Loucy (cell line): ENCODE results near the gene CEP170.
"Not testable (repeated sequence)": the region's sequence is repeated elsewhere in the genome, so short reads cannot be mapped to it uniquely, and the experiment has no call there.

Experiments used
- H2AFZ ChIP-seq: fragments of 200-600 bp; sonication (generic); 2 replicates; pipeline ENCODE4 v1.6.0; 2016; ENCODE audit warnings: antibody characterized with exemption, mild to moderate bottlenecking, low read length, moderate library complexity
- H3F3A ChIP-seq: fragments of 200-600 bp; 2 replicates; pipeline ENCODE4 v1.6.0; 2016; ENCODE audit warnings: antibody characterized with exemption, low read depth, mild to moderate bottlenecking
- H3K27me3 ChIP-seq: fragments of 200-600 bp; sonication (generic); 2 replicates; pipeline ENCODE4 v1.6.1; 2014; ENCODE audit warnings: low read length, mild to moderate bottlenecking; ENCODE audit not compliant: insufficient read depth, poor library complexity, severe bottlenecking
- H3K36me3 ChIP-seq: fragments of 200-600 bp; sonication (generic); 2 replicates; pipeline ENCODE4 v1.6.1; 2016; ENCODE audit warnings: low read length; ENCODE audit not compliant: insufficient read depth
- H3K4me1 ChIP-seq: fragments of 200-600 bp; sonication (generic); 2 replicates; pipeline ENCODE4 v1.5.1; 2014; ENCODE audit warnings: low read length, mild to moderate bottlenecking; ENCODE audit not compliant: insufficient read depth, poor library complexity, severe bottlenecking
- H3K4me2 ChIP-seq: fragments of 200-600 bp; sonication (generic); 2 replicates; pipeline ENCODE4 v1.6.0; 2014; ENCODE audit warnings: antibody characterized with exemption, low read length, low read depth, mild to moderate bottlenecking; ENCODE audit not compliant: poor library complexity, severe bottlenecking
- H3K4me3 ChIP-seq: fragments of 200-600 bp; sonication (generic); 2 replicates; pipeline ENCODE4 v1.5.1; 2014; ENCODE audit warnings: low read length, mild to moderate bottlenecking, mixed read lengths; ENCODE audit not compliant: poor library complexity, severe bottlenecking
- H3K79me2 ChIP-seq: fragments of 200-600 bp; sonication (generic); 2 replicates; pipeline ENCODE4 v1.6.1; 2014; ENCODE audit warnings: low read length; ENCODE audit not compliant: insufficient read depth
- H3K9ac ChIP-seq: fragments of 200-600 bp; sonication (generic); 2 replicates; pipeline ENCODE4 v1.6.0; 2014; ENCODE audit warnings: mild to moderate bottlenecking, low read depth, low read length, moderate library complexity; ENCODE audit not compliant: poor library complexity, severe bottlenecking
- H3K9me2 ChIP-seq: fragments of 200-600 bp; sonication (generic); replicated peaks from 2 replicates; pipeline ENCODE4 v1.6.1; 2016; ENCODE audit warnings: low read depth, low read length, mixed read lengths
- H3K9me3 ChIP-seq: fragments of 200-600 bp; sonication (generic); 2 replicates; pipeline ENCODE4 v1.6.1; 2014; ENCODE audit warnings: mild to moderate bottlenecking, antibody characterized with exemption, low read length, low read depth; ENCODE audit not compliant: insufficient read depth
- H4K20me1 ChIP-seq: fragments of 200-600 bp; sonication (generic); 2 replicates; pipeline ENCODE4 v1.6.0; 2014; ENCODE audit warnings: antibody characterized with exemption, low read length, mild to moderate bottlenecking; ENCODE audit not compliant: insufficient read depth, poor library complexity, severe bottlenecking
- EZH2phosphoT487 ChIP-seq: fragments of 200-600 bp; IDR thresholded peaks from 2 replicates; pipeline ENCODE4 v1.6.1; 2018; ENCODE audit warnings: antibody characterized with exemption, mild to moderate bottlenecking, moderate library complexity, borderline replicate concordance
- TF ChIP-seq, protein P1 (sequence below): fragments of 200-600 bp; sonication (generic); conservative IDR thresholded peaks from 2 replicates; pipeline ENCODE4 v1.5.1; 2014; ENCODE audit warnings: mild to moderate bottlenecking, antibody characterized with exemption, low read length

CEP170 gene

DNA sequence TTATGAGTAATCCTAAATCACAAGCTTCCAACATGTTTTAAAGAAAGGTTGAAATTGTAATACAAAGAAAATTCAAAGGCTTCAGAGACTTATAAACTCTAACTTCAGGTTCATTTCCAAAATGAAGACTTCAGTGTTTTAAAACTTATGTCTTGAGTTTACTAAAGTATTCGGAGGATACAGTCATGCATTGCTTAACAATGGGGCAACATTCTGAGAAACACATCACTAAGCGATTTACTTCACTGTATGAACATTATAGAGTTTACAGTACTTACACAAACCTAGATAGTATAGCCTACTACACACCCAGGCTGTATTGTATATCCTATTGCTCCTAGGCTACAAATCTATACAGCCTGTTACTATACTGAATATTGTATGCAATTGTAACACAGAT lies 38.3 kb downstream of the CEP170 start:
- Histone ChIP-seq H3K9me3 (no peaks in the 10 kb centered on the region), H3K27me3 (no peaks in the 10 kb centered on the region), H3K4me2 (no peak overlapping the region), H2AFZ (no peak overlapping the region), H3K9ac (no peak overlapping the region), H3K79me2 (peaks cover 28% of the 10 kb centered on the region; the same call in 1 of the 2 replicates), H3K36me3 (peaks cover 66% of the 10 kb centered on the region), H3K4me3 (no peak overlapping the region), H3K4me1 (no peaks in the 10 kb centered on the region), H4K20me1 (peaks cover 10% of the 10 kb centered on the region), H3K9me2 (no peaks in the 10 kb centered on the region), H3F3A (no peaks in the 10 kb centered on the region)
- TF ChIP-seq, protein P1, sequence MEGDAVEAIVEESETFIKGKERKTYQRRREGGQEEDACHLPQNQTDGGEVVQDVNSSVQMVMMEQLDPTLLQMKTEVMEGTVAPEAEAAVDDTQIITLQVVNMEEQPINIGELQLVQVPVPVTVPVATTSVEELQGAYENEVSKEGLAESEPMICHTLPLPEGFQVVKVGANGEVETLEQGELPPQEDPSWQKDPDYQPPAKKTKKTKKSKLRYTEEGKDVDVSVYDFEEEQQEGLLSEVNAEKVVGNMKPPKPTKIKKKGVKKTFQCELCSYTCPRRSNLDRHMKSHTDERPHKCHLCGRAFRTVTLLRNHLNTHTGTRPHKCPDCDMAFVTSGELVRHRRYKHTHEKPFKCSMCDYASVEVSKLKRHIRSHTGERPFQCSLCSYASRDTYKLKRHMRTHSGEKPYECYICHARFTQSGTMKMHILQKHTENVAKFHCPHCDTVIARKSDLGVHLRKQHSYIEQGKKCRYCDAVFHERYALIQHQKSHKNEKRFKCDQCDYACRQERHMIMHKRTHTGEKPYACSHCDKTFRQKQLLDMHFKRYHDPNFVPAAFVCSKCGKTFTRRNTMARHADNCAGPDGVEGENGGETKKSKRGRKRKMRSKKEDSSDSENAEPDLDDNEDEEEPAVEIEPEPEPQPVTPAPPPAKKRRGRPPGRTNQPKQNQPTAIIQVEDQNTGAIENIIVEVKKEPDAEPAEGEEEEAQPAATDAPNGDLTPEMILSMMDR, result no peak
- no peak for TF ChIP-seq EZH2phosphoT487

DNA sequence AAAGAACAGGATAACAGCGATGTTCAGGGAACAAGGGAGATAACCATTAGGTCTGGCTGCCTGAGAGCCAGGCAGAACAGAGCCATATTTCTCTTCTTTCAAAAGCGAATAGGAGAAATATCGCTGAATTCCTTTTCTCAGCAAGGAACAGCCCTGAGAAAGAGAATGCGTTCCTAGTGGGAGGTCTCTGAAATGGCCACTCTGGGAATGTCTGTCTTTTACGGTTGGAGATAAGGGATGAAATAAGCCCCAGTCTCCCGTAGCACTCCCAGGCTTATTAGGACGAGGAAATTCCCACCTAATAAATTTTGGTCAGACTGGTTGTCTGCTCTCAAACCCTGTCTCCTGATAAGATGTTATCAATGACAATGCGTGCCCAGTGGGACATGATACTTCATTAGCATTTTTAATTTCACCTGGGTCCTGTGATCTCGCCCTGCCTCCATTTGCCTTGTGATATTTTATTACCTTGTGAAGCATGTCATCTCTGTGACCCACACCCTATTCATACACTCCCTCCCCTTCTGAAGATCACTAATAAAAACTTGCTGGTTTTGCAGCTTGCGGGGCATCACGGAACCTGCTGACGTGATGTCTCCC lies 39.7 kb downstream of the CEP170 start:
- not testable (repeated sequence) for H3K9ac ChIP-seq, H2AFZ ChIP-seq, H3K27me3 ChIP-seq, H3K4me1 ChIP-seq, H3K4me3 ChIP-seq, H3F3A ChIP-seq, H3K9me3 ChIP-seq, H3K4me2 ChIP-seq, H4K20me1 ChIP-seq, H3K9me2 ChIP-seq
- peaks cover 52% of the 10 kb centered on the region for H3K36me3 ChIP-seq
- peaks cover 23% of the 10 kb centered on the region; the same call in 1 of the 2 replicates for H3K79me2 ChIP-seq

DNA sequence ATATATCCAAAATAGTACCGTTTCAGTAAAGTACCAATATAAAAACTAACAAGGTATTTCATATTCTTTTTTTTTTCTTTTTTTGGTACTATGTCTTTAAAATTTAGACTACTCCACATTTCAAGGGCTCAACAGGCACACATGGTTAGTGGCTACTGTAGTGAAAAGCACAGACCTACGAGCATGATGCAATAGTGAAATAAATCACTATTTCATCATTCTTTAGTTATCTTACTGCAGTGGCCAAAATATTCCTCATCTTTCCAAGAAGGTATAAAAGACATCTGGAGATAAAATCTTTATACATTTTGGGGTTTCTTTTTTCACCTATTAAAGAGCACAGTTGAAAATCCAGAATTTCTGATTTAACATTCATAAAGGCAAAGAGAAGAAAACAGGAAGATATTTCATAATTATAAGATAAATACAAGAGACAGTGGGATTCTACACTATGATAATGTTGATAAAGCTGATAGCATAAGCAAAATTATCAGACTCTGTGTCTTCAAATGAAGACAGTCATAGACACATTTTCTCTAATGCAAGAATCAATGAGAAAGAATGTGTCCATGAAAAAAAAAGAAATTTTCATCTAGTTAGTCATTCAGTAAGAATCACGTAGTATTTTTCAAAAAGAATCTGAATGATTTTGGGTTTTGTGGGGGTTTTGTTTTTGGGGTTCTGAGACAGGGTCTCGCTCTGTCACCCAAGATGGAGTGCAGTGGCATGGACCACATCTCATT lies 41.9 kb downstream of the CEP170 start:
- no peaks in the 10 kb centered on the region for H3K9me2 ChIP-seq
- no peaks in the 10 kb centered on the region for H3F3A ChIP-seq
- H3K9me3 ChIP-seq, result no peaks in the 10 kb centered on the region
- no peak overlapping the region for H2AFZ ChIP-seq
- H3K9ac ChIP-seq, result no peak overlapping the region
- H4K20me1 ChIP-seq, result peaks cover 2% of the 10 kb centered on the region
- H3K79me2 ChIP-seq, result peaks cover 19% of the 10 kb centered on the region; the same call in 1 of the 2 replicates
- H3K36me3 ChIP-seq, result peaks cover 31% of the 10 kb centered on the region; the same call in 1 of the 2 replicates
- no peak overlapping the region for H3K4me2 ChIP-seq
- H3K4me1 ChIP-seq, result no peaks in the 10 kb centered on the region
- no peak overlapping the region for H3K4me3 ChIP-seq
- H3K27me3 ChIP-seq, result no peaks in the 10 kb centered on the region
- TF ChIP-seq, protein P1, result no peak
- no peak for TF ChIP-seq EZH2phosphoT487

DNA sequence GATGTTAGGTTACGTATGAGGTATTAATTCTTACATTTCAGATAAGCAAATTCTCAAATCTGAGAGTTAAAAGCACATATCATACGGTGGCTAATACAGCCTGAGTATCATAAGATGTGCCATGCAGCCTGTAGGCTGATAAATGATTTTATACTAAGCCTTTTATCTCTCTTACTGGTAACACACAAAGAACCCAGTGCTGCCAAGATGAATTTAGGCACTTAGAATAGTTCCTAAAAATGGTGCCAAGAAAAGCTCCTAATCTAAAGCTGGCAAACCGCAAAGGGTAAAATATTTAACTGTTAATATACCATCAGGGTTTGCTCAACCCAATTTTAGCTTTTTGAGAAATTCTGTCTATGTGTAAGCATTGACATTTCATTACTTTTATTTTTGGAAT lies 43.1 kb downstream of the CEP170 start:
- not testable (repeated sequence) for H3K4me2 ChIP-seq, H4K20me1 ChIP-seq, H2AFZ ChIP-seq, H3K27me3 ChIP-seq, H3F3A ChIP-seq, H3K9me2 ChIP-seq, H3K9ac ChIP-seq, H3K4me1 ChIP-seq, H3K4me3 ChIP-seq, H3K9me3 ChIP-seq, H3K79me2 ChIP-seq
- H3K36me3 ChIP-seq, result peaks cover 20% of the 10 kb centered on the region; the same call in 1 of the 2 replicates

DNA sequence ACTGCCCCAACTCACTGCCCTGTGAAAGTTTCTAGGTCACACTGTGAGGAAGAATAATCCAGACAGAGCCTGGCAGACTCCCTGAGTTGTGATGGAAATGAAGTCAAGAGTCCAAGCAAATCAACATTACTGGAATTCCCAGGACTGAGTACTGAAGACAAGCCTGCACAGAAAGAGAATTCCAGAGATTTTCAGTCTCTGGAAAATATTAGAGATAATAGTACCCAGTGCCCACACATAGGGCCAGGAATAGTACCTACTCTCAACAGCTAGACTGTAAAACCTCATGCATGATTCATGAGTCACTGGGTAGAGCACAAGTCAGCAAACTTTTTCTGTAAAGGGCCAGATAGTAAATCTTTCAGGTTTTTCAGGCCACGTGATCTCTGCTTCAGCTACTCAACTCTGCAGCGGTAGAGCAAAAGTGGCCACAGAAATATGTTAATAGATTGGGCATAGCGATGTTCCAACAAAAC lies 50.0 kb downstream of the CEP170 start:
- not testable (repeated sequence) for H3F3A ChIP-seq, H3K79me2 ChIP-seq, H3K9me3 ChIP-seq, H3K9me2 ChIP-seq, H2AFZ ChIP-seq, H3K9ac ChIP-seq, H3K27me3 ChIP-seq, H3K4me2 ChIP-seq, H4K20me1 ChIP-seq, H3K4me1 ChIP-seq, H3K4me3 ChIP-seq
- peaks cover 17% of the 10 kb centered on the region; the same call in 1 of the 2 replicates for H3K36me3 ChIP-seq

DNA sequence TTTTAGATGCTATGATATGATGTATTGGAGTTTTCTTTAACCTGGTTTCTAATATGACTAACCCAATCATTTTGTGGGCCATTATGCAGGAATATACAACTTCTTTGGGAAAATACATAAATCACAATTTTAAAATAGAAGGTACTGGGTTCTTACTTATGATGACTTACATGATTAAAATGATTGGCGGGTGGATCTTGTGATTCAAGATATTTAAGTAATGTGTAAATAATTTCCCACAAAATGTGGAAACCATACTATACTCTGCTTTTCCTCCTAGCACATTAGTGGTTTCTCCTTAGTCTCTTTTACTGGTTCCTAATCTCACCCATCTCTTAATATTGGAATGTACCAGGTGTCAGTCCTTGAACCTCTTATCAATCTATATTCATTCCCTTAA lies 50.7 kb downstream of the CEP170 start:
- H3K36me3 ChIP-seq, result peaks cover 17% of the 10 kb centered on the region; the same call in 1 of the 2 replicates
- not testable (repeated sequence) for H3K27me3 ChIP-seq, H3K4me3 ChIP-seq, H3K9me3 ChIP-seq, H2AFZ ChIP-seq, H3K9me2 ChIP-seq, H3K79me2 ChIP-seq, H4K20me1 ChIP-seq, H3K9ac ChIP-seq, H3K4me2 ChIP-seq, H3F3A ChIP-seq, H3K4me1 ChIP-seq
